K562 (cell line): ENCODE data around the gene SRY. TPM values are rescaled to one million over a fixed set of nuclear protein-coding genes. Genes with fewer than 3 reads are reported as not detected.

Experiments used
- ATAC-seq: fragments of 200-7000 bp; cut with Tn5 transposase; 3 replicates; pipeline ENCODE4 v1.9.1; 2020; ENCODE audit warnings: moderate library complexity
- BruUV-seq: library from RNA; stranded (reverse); fragments of 400-500 nt; replicated peaks from 2 replicates; lab custom pipeline; 2021; lab: Mats Ljungman, UMichigan
- CTCF ChIA-PET: fragments of 300-600 bp; formaldehyde crosslinking; extraction: SDS; loops from one replicate; lab custom pipeline; 2021; ENCODE audit warnings: low intra/inter-chr PET ratio; lab: Yijun Ruan, JAX
- POLR2A ChIA-PET: fragments of 300-600, 350-650 bp; sonication (Branson Sonifier 250); formaldehyde crosslinking; extraction: SDS; loops from one replicate; lab custom pipeline; 2021; ENCODE audit warnings: antibody characterized with exemption, inconsistent platforms; lab: Yijun Ruan, JAX
- DNase-seq, 4 experiments: peaks; one replicate each; pipeline versions ENCODE4 v3.0.0 to v3.0.0-alpha.2; 2011 to 2018; ENCODE audit warnings: low spot score in 3 of 4, mixed read lengths in 3 of 4; ENCODE audit errors: extremely low read depth in 1 of 4
- FAIRE-seq: peaks from 2 replicates; lab custom pipeline; 2011; peaks lifted over from hg19 to GRCh38; lab: Jason Lieb, UNC
- H2AFZ ChIP-seq: 2 replicates; pipeline ENCODE4 v1.6.0; 2011; ENCODE audit warnings: low read depth, low read length, control low read depth, inconsistent platforms
- H3K27ac ChIP-seq: fragments of 200-600 bp; 3 replicates; pipeline ENCODE4 v1.8.0; 2011; ENCODE audit warnings: low read depth, mild to moderate bottlenecking, control low read depth, inconsistent platforms, low read length, moderate library complexity, mixed read lengths; ENCODE audit errors: extremely low read depth
- H3K27me3 ChIP-seq, 2 experiments: fragments of 300-600 bp in 1 of 2; 2 replicates in 1 of 2; 3 replicates in 1 of 2; pipeline versions ENCODE4 v1.6.0 to v1.8.0; 2011; ENCODE audit warnings: inconsistent platforms in 2 of 2, low read length in 2 of 2, mild to moderate bottlenecking in 1 of 2, mixed read lengths in 1 of 2, moderate library complexity in 1 of 2; ENCODE audit not compliant: control insufficient read depth in 2 of 2, insufficient read depth in 2 of 2
- H3K36me3 ChIP-seq: fragments of 300-600 bp; 3 replicates; pipeline ENCODE4 v1.8.0; 2011; ENCODE audit warnings: mild to moderate bottlenecking, low read length, inconsistent platforms; ENCODE audit not compliant: control insufficient read depth, insufficient read depth
- H3K4me1 ChIP-seq, 2 experiments: fragments of 200-600 bp in 1 of 2; replicated peaks in 1 of 2; 2 replicates in 1 of 2; 3 replicates in 1 of 2; pipeline versions ENCODE4 v1.5.1 to v1.8.0; 2011; ENCODE audit warnings: inconsistent platforms in 2 of 2, low read length in 2 of 2, mild to moderate bottlenecking in 1 of 2, mixed read lengths in 1 of 2, moderate library complexity in 1 of 2; ENCODE audit not compliant: control insufficient read depth in 2 of 2, insufficient read depth in 2 of 2
- H3K4me2 ChIP-seq: 2 replicates; pipeline ENCODE4 v1.6.1; 2011; ENCODE audit warnings: low read length, control low read depth, inconsistent platforms, mixed read lengths; ENCODE audit not compliant: insufficient read depth
- H3K4me3 ChIP-seq: fragments of 200-600 bp; sonication (generic), shearing (Covaris generic); 2 replicates; pipeline ENCODE4 v1.5.1; 2016; ENCODE audit warnings: control low read depth, inconsistent platforms
- H3K79me2 ChIP-seq: fragments of 200-600 bp; 3 replicates; pipeline ENCODE4 v1.8.0; 2011; ENCODE audit warnings: low read length, inconsistent platforms; ENCODE audit not compliant: control insufficient read depth, insufficient read depth
- H3K9ac ChIP-seq, 2 experiments: 2 replicates each; pipeline versions ENCODE4 v1.6.0 to v1.6.1; 2011; ENCODE audit warnings: low read depth in 2 of 2, low read length in 2 of 2, control low read depth in 1 of 2, inconsistent platforms in 1 of 2, mild to moderate bottlenecking in 1 of 2, mixed read lengths in 1 of 2; ENCODE audit not compliant: insufficient read depth in 1 of 2
- H3K9me1 ChIP-seq: one replicate; pipeline ENCODE4 v1.6.0; 2011; ENCODE audit warnings: inconsistent platforms, mild to moderate bottlenecking, low read length, moderate library complexity; ENCODE audit not compliant: control insufficient read depth, insufficient read depth
- H3K9me3 ChIP-seq: replicated peaks from 2 replicates; pipeline ENCODE4 v1.5.1; 2011; ENCODE audit warnings: low read depth, low read length, inconsistent platforms; ENCODE audit not compliant: control insufficient read depth, insufficient read depth
- H4K20me1 ChIP-seq: replicated peaks from 2 replicates; pipeline ENCODE4 v1.6.1; 2011; ENCODE audit warnings: low read length, inconsistent platforms, mixed read lengths; ENCODE audit not compliant: control insufficient read depth, insufficient read depth
- CCNT2 ChIP-seq: IDR thresholded peaks from 2 replicates; pipeline ENCODE4 v1.6.1; 2011; ENCODE audit warnings: borderline replicate concordance, low read depth, mild to moderate bottlenecking, moderate library complexity, mixed read lengths, low read length; ENCODE audit not compliant: insufficient read length; ENCODE audit errors: extremely low read depth
- CHCHD3 ChIP-seq: fragments of 250-450 bp; sonication (Bioruptor Pico); IDR thresholded peaks from 2 replicates; pipeline ENCODE4 v2.1.2; 2022; ENCODE audit warnings: mild to moderate bottlenecking
- CREM ChIP-seq: IDR thresholded peaks from 2 replicates; pipeline ENCODE4 v1.6.1; 2014; ENCODE audit warnings: antibody characterized with exemption, low read depth
- EGR1 ChIP-seq: fragments of 450-650 bp; conservative IDR thresholded peaks from 2 replicates; pipeline ENCODE4 v1.6.1; 2017; ENCODE audit warnings: mild to moderate bottlenecking
- FOXK1 ChIP-seq: sonication (generic); formaldehyde crosslinking; IDR thresholded peaks from 2 replicates; pipeline ENCODE4 v1.8.0; 2022; ENCODE audit warnings: missing genetic modification reagents, mild to moderate bottlenecking, borderline replicate concordance
- MCM7 ChIP-seq, 2 experiments: fragments of 450-650 bp; IDR thresholded peaks; 2 replicates each; pipeline ENCODE4 v1.6.1; 2016 to 2018
- PCBP2 ChIP-seq: fragments of 200-400 bp; formaldehyde crosslinking; IDR thresholded peaks from 2 replicates; pipeline ENCODE4 v1.6.1; 2018; ENCODE audit warnings: low read length, low read depth, mild to moderate bottlenecking, moderate library complexity; ENCODE audit not compliant: poor library complexity, severe bottlenecking
- TRIM25 ChIP-seq: fragments of 450-650 bp; IDR thresholded peaks from 2 replicates; pipeline ENCODE4 v1.7.0; 2016; ENCODE audit warnings: borderline replicate concordance
- U2AF2 ChIP-seq: fragments of 200-400 bp; formaldehyde crosslinking; optimal IDR thresholded peaks from 2 replicates; pipeline ENCODE3; 2017; ENCODE audit warnings: low read depth, mild to moderate bottlenecking, low read length
- ZBTB7A ChIP-seq: IDR thresholded peaks from 2 replicates; pipeline ENCODE4 v1.6.1; 2011; ENCODE audit warnings: low read depth, mild to moderate bottlenecking, low read length, moderate library complexity, borderline replicate concordance; ENCODE audit not compliant: control insufficient read depth
- in situ Hi-C: fragments of 300-500 bp; cut with MboI; formaldehyde crosslinking; loops from 4 replicates; pipeline ENCODE4 v1.15.0; 2018; ENCODE audit warnings: inconsistent platforms, mixed read lengths
- intact Hi-C: fragments of 100-400 bp; cut with micrococcal nuclease; formaldehyde crosslinking; loops from 2 replicates; pipeline ENCODE4 v1.14.2; 2022
- polyA plus RNA-seq, 8 experiments: library from polyadenylated mRNA; depleted of rRNA in 4 of 8; stranded (reverse) in 5 of 8; unstranded in 3 of 8; fragments of >200 nt; fragmentation: Nextera tagmentation in 2 of 8; fragmentation: Illumina TruSeq in 1 of 8; extraction: Ambion mirVana in 2 of 8; extraction: Trizol in 1 of 8; gene quantifications; 2 replicates each; pipeline versions ENCODE4 v1.2.1 to v1.2.3, GENCODE V29; 2011 to 2014; ENCODE audit warnings: inconsistent platforms in 1 of 8, missing spikeins in 1 of 8
- total RNA-seq, 7 experiments: library from RNA; depleted of rRNA in 6 of 7; stranded (reverse); fragments of >200 nt in 6 of 7; fragmentation: Illumina TruSeq in 2 of 7; extraction: Trizol in 2 of 7; gene quantifications; 2 replicates each; pipeline versions ENCODE4 v1.2.1 to v1.2.3, GENCODE V29; 2011 to 2021; ENCODE audit warnings: low replicate concordance in 1 of 7

Gene SRY
- total and polyA plus RNA-seq, 9 of the 15 experiments (the other 6 are each of a cell fraction or from before 2014, with no cell fraction given), result not detected

- TF ChIP-seq PCBP2 (no peak), CHCHD3 (CRISPR knock-in tag) (no peak), U2AF2 (no peak), FOXK1 (CRISPR knock-in tag) (no peak)
Observed at GRCh38 chrY:2800246-2800645, 12.8 kb upstream of the SRY start (continued).

GRCh38 chrY:2797991-2798390 is 10.5 kb upstream of the SRY start:
- TF ChIP-seq ZBTB7A (no peak), EGR1 (no peak), CREM (no peak), CCNT2 (no peak), MCM7 (IDR thresholded peaks at IDR 0.05) (no peak), TRIM25 (no peak)
- ATAC-seq (no peak), FAIRE-seq (no peak), DNase-seq (no peak)
- intact Hi-C loops (no loop called here), in situ Hi-C loops (no loop called here)
- Histone ChIP-seq H3K4me2 (no peak overlapping the region), H3K9me1 (no peaks in the 10 kb centered on the region), H3K4me3 (no peak overlapping the region), H3K9me3 (no peaks in the 10 kb centered on the region), H3K27ac (no peak overlapping the region), H4K20me1 (no peaks in the 10 kb centered on the region), H3K36me3 (no peaks in the 10 kb centered on the region), H3K4me1 (no peaks in the 10 kb centered on the region), H3K27me3 (no peaks in the 10 kb centered on the region), H3K9ac (no peak overlapping the region), H3K79me2 (no peaks in the 10 kb centered on the region), H2AFZ (no peak overlapping the region)
- CTCF ChIA-PET, result no interaction called here
- no TSS peak for BruUV-seq
- POLR2A ChIA-PET, result no interaction called here
